ENCODE measurements around the gene BST2.
"Not testable (repeated sequence)": the region's sequence is repeated elsewhere in the genome, so short reads cannot be mapped to it uniquely, and the experiment has no call there.

Gene BST2

DNA sequence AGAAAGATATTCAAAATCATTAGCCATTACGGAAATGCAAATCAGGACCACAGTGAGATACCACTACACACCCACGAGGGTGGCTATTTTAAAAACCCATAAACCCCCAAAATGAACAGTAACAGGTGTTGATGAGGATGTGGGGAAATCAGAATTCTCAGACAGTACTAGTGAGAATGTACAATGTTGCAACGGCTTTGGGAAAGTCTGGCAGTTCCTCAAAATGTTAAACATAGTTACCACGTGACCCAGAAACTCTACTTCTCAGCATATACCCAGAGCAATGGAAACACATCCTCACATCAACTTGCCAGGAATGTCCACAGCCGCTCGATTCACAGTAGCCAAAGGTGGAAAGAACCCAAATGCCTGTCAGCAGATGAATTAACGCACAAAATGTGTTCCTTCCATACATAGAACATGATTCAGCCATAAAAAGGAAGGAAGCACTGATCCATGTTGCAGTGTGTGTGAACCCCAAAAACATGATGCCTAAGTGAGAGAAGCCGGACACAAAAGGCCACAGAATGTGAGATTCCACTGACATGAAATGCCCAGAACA, 35.3 kb downstream of the BST2 start:
- H3K36me3 ChIP-seq (ENCODE audit: control insufficient read depth, insufficient read depth, low read length) = no peaks in the 10 kb centered on the region
- H3K9me3 ChIP-seq (ENCODE audit: control insufficient read depth, low read length) = no peaks in the 10 kb centered on the region
- H3K27me3 ChIP-seq (ENCODE audit: control insufficient read depth, insufficient read depth, low read length) = no peaks in the 10 kb centered on the region
- H3K4me3 ChIP-seq (ENCODE audit: low read length) = no peak overlapping the region
- no peaks in the 10 kb centered on the region for H3K4me1 ChIP-seq (ENCODE audit: control insufficient read depth, insufficient read depth, low read length)
- no peak overlapping the region for H3K9ac ChIP-seq (ENCODE audit: low read length)

DNA sequence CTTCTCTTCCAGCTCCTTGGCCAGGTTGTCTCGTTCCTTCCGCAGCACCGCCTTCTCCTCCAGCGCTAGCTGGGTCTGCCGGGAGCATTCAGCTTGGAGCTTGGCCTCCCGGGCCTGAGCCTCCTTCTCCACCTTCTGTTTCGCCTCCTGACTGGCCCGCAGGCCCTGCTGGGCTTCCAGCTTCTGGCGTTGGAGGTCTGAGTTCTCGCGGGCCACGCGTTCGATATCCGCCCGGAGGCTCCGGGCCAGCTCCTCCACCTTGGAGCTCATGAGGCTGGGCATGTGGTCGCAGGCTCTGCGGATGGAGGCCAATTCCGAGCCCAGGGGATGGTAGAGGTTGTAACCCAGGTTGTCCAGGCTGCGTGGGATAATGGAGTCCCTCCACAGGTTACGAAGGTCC, 40.1 kb downstream of the BST2 start:
- Histone ChIP-seq H3K9me3 (ENCODE audit: control insufficient read depth, low read length) (no peaks in the 10 kb centered on the region), H3K4me3 (ENCODE audit: low read length) (no peak overlapping the region), H3K4me1 (ENCODE audit: control insufficient read depth, insufficient read depth, low read length) (no peaks in the 10 kb centered on the region), H3K27me3 (ENCODE audit: control insufficient read depth, insufficient read depth, low read length) (no peaks in the 10 kb centered on the region), H3K9ac (ENCODE audit: low read length) (no peak overlapping the region), H3K36me3 (ENCODE audit: control insufficient read depth, insufficient read depth, low read length) (no peaks in the 10 kb centered on the region)

DNA sequence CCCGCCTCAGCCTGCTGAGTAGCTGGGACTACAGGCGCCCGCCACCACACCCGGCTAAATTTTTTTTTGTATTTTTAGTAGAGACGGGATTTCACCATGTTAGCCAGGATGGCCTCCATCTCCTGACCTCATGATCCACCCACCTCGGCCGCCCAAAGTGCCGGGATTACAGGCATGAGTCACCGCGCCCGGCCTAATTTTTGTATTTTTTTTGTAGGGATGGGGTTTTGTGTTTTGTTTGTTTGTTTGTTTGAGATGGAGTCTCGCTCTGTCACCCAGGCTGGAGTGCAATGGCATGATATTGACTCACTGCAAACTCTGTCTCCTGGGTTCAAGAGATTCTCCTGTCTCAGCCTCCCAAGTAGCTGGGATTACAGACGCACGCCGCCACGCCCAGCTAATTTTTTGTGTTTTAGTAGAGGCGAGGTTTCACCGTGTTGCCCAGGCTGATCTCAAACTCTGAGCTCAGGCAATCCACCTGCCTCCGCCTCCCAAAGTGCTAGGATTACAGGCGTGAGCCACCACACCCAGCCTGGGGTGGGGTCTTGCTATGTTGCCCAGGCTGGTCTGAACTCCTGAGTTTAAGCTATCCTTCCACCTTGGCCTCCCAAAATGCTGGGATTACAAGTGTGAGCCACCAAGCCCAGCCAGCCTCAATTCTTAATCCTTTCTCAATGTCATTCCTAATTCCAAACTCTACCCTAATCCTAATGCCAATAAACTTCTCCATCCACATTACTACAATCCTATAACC, 41.4 kb downstream of the BST2 start:
- H3K9ac ChIP-seq (ENCODE audit: low read length); H3K27me3 ChIP-seq (ENCODE audit: control insufficient read depth, insufficient read depth, low read length); H3K9me3 ChIP-seq (ENCODE audit: control insufficient read depth, low read length); H3K36me3 ChIP-seq (ENCODE audit: control insufficient read depth, insufficient read depth, low read length); H3K4me1 ChIP-seq (ENCODE audit: control insufficient read depth, insufficient read depth, low read length); H3K4me3 ChIP-seq (ENCODE audit: low read length): not testable (repeated sequence)

- no peaks in the 10 kb centered on the region for H3K9me3 ChIP-seq (ENCODE audit: control insufficient read depth, low read length)
- no peaks in the 10 kb centered on the region for H3K27me3 ChIP-seq (ENCODE audit: control insufficient read depth, insufficient read depth, low read length)
- H3K36me3 ChIP-seq (ENCODE audit: control insufficient read depth, insufficient read depth, low read length) = no peaks in the 10 kb centered on the region
- no peak overlapping the region for H3K9ac ChIP-seq (ENCODE audit: low read length)
- no peaks in the 10 kb centered on the region for H3K4me1 ChIP-seq (ENCODE audit: control insufficient read depth, insufficient read depth, low read length)
- no peak overlapping the region for H3K4me3 ChIP-seq (ENCODE audit: low read length)
Measured at GRCh38 chr19:17359905-17360800, 45.3 kb downstream of the BST2 start.

- Histone ChIP-seq H3K4me1 (ENCODE audit: control insufficient read depth, insufficient read depth, low read length) (no peaks in the 10 kb centered on the region), H3K27me3 (ENCODE audit: control insufficient read depth, insufficient read depth, low read length) (no peaks in the 10 kb centered on the region), H3K4me3 (ENCODE audit: low read length) (no peak overlapping the region), H3K36me3 (ENCODE audit: control insufficient read depth, insufficient read depth, low read length) (no peaks in the 10 kb centered on the region), H3K9ac (ENCODE audit: low read length) (no peak overlapping the region), H3K9me3 (ENCODE audit: control insufficient read depth, low read length) (no peaks in the 10 kb centered on the region)
Measured at GRCh38 chr19:17358395-17358794, 47.0 kb downstream of the BST2 start.

GRCh38 chr19:17357724-17358123, 47.7 kb downstream of the BST2 start:
- no peaks in the 10 kb centered on the region for H3K27me3 ChIP-seq (ENCODE audit: control insufficient read depth, insufficient read depth, low read length)
- no peaks in the 10 kb centered on the region for H3K36me3 ChIP-seq (ENCODE audit: control insufficient read depth, insufficient read depth, low read length)
- no peaks in the 10 kb centered on the region for H3K4me1 ChIP-seq (ENCODE audit: control insufficient read depth, insufficient read depth, low read length)
- H3K9me3 ChIP-seq (ENCODE audit: control insufficient read depth, low read length) = no peaks in the 10 kb centered on the region
- H3K9ac ChIP-seq (ENCODE audit: low read length) = no peak overlapping the region
- no peak overlapping the region for H3K4me3 ChIP-seq (ENCODE audit: low read length)

GRCh38 chr19:17357078-17357666, 48.3 kb downstream of the BST2 start:
- no peaks in the 10 kb centered on the region for H3K9me3 ChIP-seq (ENCODE audit: control insufficient read depth, low read length)
- no peak overlapping the region for H3K9ac ChIP-seq (ENCODE audit: low read length)
- H3K36me3 ChIP-seq (ENCODE audit: control insufficient read depth, insufficient read depth, low read length) = no peaks in the 10 kb centered on the region
- no peaks in the 10 kb centered on the region for H3K27me3 ChIP-seq (ENCODE audit: control insufficient read depth, insufficient read depth, low read length)
- H3K4me3 ChIP-seq (ENCODE audit: low read length) = no peak overlapping the region
- H3K4me1 ChIP-seq (ENCODE audit: control insufficient read depth, insufficient read depth, low read length) = no peaks in the 10 kb centered on the region

- no peaks in the 10 kb centered on the region for H3K36me3 ChIP-seq (ENCODE audit: control insufficient read depth, insufficient read depth, low read length)
Measured at GRCh38 chr19:17353386-17353785, 52.0 kb downstream of the BST2 start.

More at GRCh38 chr19:17353386-17353785, 52.0 kb downstream of the BST2 start:
- Histone ChIP-seq H3K9ac (ENCODE audit: low read length) (no peak overlapping the region), H3K27me3 (ENCODE audit: control insufficient read depth, insufficient read depth, low read length) (peaks cover 12% of the 10 kb centered on the region), H3K4me3 (ENCODE audit: low read length) (no peak overlapping the region), H3K9me3 (ENCODE audit: control insufficient read depth, low read length) (no peaks in the 10 kb centered on the region), H3K4me1 (ENCODE audit: control insufficient read depth, insufficient read depth, low read length) (no peaks in the 10 kb centered on the region)

All from mucosa of stomach (tissue), 1 donor.